GM12801 (cell line): Measurements from ENCODE around the gene IFIT1.

Experiments
- TF ChIP-seq, protein P1 (sequence below): IDR thresholded peaks from one replicate; pipeline ENCODE4 v1.5.1; 2011; ENCODE audit warnings: control low read depth; ENCODE audit not compliant: insufficient read length; ENCODE audit errors: extremely low read depth

Gene IFIT1

DNA sequence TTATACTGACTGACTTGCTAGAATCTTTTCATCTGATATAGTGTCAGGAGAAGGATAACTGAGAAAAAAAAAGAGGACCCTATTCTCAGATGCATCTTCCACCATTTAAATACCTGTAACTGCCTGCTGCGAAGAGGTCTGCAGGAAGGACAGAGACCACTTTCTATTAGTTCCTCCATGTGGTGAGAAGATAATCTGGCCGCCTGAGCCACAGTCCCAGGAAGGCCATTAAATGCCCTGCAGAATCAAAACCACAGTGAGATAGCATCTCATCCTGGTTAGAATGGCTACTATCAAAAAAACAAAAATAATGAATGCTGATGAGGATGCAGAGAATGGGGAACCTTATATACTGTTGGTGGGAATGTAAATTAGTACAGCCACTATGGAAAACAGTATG, 34.4 kb upstream of the IFIT1 start:
- TF ChIP-seq, protein P1, sequence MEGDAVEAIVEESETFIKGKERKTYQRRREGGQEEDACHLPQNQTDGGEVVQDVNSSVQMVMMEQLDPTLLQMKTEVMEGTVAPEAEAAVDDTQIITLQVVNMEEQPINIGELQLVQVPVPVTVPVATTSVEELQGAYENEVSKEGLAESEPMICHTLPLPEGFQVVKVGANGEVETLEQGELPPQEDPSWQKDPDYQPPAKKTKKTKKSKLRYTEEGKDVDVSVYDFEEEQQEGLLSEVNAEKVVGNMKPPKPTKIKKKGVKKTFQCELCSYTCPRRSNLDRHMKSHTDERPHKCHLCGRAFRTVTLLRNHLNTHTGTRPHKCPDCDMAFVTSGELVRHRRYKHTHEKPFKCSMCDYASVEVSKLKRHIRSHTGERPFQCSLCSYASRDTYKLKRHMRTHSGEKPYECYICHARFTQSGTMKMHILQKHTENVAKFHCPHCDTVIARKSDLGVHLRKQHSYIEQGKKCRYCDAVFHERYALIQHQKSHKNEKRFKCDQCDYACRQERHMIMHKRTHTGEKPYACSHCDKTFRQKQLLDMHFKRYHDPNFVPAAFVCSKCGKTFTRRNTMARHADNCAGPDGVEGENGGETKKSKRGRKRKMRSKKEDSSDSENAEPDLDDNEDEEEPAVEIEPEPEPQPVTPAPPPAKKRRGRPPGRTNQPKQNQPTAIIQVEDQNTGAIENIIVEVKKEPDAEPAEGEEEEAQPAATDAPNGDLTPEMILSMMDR: no peak

DNA sequence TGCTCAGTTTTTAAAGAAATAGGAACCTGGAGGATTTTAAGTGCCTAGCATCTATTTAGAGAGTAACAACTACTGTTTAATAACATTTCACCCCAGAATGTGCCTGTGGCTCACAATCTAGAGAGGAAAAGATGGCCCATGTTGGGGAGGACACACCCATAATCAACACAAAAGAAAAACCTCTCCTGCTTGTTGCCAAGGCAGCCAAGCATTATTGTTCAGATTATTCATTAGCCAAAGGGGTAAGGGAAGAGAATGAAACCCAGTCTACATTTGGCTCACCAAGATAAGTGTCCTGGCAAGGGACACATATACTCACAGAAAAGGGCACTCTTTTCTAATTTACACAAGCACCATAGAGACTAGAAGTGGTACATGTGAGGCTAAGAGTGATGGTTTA, 32.3 kb upstream of the IFIT1 start:
- TF ChIP-seq, protein P1: no peak

DNA sequence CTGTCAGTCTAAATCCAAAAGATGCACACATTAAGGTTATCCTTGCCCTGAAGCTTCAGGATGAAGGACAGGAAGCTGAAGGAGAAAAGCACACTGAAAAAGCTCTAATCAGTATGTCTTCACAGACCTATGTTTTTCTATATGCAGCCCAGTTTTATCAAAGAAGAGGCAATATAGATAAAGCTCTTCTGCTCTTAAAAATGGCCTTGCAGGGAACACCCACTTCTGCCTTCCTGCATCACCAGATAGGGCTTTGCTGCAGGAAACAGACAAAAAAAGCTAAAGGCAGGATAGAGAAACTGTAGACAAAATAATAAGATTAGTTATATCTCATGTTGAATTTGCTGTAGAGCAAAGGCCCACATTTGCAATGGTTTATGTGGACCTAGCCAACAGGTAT, 29.5 kb upstream of the IFIT1 start:
- TF ChIP-seq, protein P1: no peak

DNA sequence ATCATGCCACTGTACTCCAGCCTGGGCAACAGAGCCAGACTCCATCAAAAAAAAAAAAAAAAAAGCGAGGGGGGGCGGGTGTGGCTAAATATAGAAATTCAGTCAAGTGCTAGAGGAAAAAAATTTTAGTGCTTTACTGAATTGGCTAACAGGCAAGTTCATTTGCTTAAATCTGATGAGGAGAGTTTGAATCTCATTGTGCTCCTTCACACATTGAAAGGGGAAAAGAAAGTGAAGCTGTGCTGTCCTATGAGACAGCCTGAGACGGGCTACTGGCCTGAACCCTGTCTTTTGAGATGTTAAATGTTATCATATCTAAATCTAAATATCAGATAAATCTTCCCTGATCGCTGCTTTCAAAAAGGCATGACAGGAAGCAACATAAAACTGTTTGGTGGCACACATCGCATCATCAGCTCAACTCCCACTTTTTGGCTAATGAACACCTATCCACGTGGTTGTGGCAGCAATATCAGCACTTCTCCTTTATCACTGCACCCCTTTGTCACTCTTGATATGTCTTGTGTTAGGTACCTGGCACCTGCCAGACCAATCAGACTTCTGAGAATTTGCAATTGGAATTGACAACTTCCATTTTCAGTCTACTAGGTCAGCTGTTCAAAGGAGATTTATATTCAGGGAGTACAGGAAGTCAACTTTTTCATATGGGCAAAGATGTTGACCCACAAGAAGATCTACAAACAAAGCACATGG, 28.5 kb upstream of the IFIT1 start:
- TF ChIP-seq, protein P1: no peak

DNA sequence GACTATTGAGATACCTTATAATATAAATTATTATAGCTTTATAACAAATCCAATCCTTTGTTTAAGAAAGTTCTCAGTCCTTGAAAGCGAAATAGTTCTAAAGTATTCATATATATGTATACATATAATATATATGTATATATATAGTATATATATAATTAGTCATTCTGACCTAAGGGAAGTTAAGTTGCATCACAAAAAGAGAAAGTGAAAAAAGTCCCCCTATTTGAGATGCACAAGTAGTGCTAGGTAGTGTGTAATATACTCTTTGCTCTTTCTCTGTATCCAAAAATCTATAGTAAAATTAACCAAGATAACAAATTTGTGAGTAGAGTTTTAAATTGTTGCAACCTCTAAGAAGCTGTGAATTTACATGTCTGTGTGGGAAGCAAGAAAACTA, 27.9 kb upstream of the IFIT1 start:
- TF ChIP-seq, protein P1: no peak

DNA sequence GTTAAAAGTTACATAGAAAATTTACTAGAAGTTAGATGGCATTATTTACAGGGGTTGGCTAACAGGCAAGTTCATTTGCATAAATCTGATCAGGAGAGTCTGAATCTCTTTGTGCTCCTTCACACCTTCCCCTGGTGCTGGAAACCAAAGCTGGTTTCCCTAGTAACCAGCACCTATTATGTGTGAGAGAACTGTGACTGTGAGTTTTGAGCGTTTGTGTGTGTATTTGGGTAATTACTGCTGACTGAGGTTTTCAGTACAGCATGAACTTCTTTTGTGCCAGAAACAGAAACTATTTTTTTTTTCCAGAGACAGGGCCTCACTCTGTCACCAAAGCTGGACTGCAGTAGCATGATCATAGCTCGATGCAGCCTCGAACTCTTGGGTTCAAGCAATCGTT, 24.9 kb upstream of the IFIT1 start:
- TF ChIP-seq, protein P1: no peak

DNA sequence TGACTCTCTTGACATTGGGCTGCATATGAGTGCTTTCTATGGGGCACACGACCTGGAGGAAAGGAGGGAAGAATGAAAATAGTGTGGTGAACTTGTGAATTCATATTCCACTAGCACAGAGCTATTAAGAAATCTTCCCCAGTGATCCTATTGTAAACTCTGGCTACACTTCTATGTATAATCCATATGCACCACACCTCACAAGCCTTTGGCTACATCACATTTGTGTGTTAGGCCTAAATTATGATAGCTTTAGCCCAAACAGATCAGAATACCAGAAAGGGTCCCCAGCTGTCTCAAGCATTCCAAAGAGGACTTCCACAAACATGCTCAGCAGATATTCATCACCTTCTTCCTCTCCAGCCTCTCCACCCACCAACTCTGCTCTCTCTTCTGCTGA, 24.3 kb upstream of the IFIT1 start:
- TF ChIP-seq, protein P1: no peak
